Lower leg skin (tissue), 3 donors: ENCODE results near the gene FARS2.

ENCODE experiments used
- POLR2A ChIP-seq, 2 donors: fragments of 450-650 bp; IDR thresholded peaks; one replicate each; pipeline ENCODE4 v1.6.1; 2016 to 2017; ENCODE audit warnings: antibody characterized with exemption in 2 of 2, mild to moderate bottlenecking in 1 of 2, moderate library complexity in 1 of 2
- TF ChIP-seq, protein P1 (sequence below), 3 donors: fragments of 450-650 bp; IDR thresholded peaks; one replicate each; pipeline ENCODE4 v1.5.1; 2016; ENCODE audit warnings: antibody characterized with exemption in 3 of 3, mild to moderate bottlenecking in 3 of 3, moderate library complexity in 2 of 3

DNA sequence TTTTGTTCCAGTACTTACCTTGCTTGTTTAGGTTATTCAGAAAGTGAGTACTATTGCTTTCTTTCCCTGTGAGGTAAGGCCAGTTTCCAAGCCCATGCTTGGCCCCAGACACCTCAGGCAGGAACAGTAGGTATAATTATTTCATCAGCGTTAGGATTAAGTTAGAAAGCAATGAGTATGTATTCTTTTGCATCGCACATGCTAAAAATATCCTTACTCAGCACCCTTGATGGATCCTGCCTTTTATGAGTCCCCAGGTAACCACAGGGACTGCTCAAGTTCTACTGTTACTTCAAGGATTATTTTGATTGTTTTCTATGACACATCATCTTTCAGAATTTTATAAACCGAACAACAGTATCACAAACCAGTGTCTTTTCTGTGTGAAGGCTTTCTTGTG, 128.9 kb downstream of the FARS2 start:
- TF ChIP-seq, protein P1, sequence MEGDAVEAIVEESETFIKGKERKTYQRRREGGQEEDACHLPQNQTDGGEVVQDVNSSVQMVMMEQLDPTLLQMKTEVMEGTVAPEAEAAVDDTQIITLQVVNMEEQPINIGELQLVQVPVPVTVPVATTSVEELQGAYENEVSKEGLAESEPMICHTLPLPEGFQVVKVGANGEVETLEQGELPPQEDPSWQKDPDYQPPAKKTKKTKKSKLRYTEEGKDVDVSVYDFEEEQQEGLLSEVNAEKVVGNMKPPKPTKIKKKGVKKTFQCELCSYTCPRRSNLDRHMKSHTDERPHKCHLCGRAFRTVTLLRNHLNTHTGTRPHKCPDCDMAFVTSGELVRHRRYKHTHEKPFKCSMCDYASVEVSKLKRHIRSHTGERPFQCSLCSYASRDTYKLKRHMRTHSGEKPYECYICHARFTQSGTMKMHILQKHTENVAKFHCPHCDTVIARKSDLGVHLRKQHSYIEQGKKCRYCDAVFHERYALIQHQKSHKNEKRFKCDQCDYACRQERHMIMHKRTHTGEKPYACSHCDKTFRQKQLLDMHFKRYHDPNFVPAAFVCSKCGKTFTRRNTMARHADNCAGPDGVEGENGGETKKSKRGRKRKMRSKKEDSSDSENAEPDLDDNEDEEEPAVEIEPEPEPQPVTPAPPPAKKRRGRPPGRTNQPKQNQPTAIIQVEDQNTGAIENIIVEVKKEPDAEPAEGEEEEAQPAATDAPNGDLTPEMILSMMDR (IDR thresholded peaks at IDR 0.05): no peak
- TF ChIP-seq POLR2A (IDR thresholded peaks at IDR 0.05): no peak
